Measurements from ENCODE around the gene EMC10. TPM values are rescaled to one million over a fixed set of nuclear protein-coding genes. Genes with fewer than 3 reads are reported as not detected.
"Not testable (repeated sequence)": the region's sequence is repeated elsewhere in the genome, so short reads cannot be mapped to it uniquely, and the experiment has no call there.

The EMC10 gene
- total RNA-seq, 1 experiment from 2014 or later: 36.8 TPM

GRCh38 chr19:50450369-50451222 is 25.7 kb upstream of the EMC10 start:
- DNase-seq (ENCODE audit: extremely low read depth, low read depth): no peak

GRCh38 chr19:50451223-50451534 is 25.1 kb upstream of the EMC10 start:
- DNase-seq (ENCODE audit: extremely low read depth, low read depth): no peak

DNA sequence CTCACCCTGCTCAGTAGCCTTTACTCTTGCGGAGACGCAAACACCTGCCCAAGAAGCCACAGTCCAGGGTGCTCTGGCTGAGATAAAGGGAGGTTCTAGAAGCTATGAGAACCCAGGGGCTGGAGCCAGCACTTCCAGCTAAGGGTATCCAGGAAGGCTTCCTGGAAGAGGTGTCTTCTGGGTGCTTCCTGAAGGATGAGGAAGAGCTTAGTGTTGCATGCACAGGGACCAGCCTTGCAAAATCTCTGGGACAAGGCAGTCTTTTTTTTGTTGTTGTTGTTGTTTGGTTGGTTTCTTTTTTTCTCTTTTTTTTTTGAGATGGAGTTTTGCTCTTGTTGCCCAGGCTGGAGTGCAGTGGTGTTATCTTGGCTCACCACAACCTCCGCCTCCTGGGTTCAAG is 23.1 kb upstream of the EMC10 start:
- no peak for DNase-seq (ENCODE audit: extremely low read depth, low read depth)

DNA sequence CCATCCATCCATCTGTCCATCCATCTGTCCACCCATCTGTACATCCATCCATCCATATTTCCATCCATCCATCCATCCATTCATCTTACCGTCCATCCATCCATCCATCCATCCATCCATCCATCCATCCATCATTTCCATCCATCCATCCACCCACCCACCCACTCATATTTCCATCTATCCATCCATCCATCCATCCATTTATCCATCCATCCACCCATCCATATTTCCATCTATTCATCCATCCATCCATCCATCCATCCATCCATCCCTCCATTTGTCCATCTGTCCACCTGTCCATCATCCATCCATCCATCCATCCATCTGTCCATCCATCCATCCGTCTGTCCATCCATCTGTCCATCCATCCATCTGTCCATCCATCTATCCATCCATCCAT is 20.3 kb upstream of the EMC10 start:
- no peak for DNase-seq (ENCODE audit: extremely low read depth, low read depth)

DNA sequence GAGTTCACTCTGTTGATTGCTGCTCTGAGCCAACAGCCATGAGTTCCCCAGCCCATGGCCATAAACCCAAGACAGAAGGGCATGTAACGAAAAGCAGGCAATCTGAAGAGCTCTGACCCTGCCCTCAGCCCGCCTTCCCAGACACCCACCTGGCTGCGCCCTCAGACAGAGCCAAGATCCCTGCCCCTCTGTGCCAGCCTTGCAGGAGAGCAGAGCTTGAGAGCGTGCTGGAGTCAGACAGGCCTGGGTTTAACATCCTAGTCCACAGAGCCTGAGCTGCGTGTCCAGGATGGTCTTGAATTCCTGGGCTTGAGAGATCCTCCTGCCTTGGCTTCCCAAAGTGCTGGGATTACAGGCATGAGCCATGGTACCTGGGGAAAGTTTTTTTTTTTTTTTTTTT is 19.0 kb upstream of the EMC10 start:
- DNase-seq (ENCODE audit: extremely low read depth, low read depth): no peak

DNA sequence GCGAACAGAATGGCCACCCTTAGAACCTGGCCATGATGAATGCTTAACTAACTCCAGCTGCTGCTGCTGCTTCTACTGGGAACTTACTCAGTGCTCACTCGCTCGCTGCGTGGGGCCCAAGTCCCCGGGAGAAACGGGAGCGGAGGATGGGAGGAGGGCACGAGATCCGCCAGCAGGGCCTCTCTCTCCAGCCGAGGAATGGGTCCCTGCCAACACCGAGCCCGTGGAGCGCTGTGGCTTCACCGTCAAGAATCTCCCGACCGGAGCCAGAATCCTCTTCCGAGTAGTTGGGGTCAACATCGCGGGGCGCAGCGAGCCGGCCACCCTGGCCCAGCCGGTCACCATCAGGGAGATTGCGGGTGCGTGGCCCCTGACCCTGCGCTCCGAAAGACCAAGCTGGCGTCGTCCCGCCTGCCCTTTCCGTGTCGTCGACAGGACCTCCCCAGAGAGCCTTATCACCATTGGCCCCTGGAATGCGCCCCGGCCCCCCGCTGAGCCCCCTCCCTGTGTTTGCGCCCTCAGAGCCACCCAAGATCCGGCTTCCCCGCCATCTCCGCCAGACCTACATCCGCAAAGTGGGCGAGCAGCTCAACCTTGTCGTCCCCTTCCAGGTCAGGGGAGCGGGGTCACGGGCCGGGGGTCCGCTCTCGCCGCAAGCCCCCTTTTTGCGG is 17.8 kb upstream of the EMC10 start:
- no peak for DNase-seq (ENCODE audit: extremely low read depth, low read depth)

- no peak for DNase-seq (ENCODE audit: extremely low read depth, low read depth)
These were observed 17.2 kb upstream of the EMC10 start for GRCh38 chr19:50459067-50459456.

GRCh38 chr19:50459638-50460037 is 16.7 kb upstream of the EMC10 start:
- DNase-seq (ENCODE audit: extremely low read depth, low read depth): no peak

- DNase-seq (ENCODE audit: extremely low read depth, low read depth): no peak
These were observed 16.0 kb upstream of the EMC10 start for GRCh38 chr19:50460161-50460765.

DNA sequence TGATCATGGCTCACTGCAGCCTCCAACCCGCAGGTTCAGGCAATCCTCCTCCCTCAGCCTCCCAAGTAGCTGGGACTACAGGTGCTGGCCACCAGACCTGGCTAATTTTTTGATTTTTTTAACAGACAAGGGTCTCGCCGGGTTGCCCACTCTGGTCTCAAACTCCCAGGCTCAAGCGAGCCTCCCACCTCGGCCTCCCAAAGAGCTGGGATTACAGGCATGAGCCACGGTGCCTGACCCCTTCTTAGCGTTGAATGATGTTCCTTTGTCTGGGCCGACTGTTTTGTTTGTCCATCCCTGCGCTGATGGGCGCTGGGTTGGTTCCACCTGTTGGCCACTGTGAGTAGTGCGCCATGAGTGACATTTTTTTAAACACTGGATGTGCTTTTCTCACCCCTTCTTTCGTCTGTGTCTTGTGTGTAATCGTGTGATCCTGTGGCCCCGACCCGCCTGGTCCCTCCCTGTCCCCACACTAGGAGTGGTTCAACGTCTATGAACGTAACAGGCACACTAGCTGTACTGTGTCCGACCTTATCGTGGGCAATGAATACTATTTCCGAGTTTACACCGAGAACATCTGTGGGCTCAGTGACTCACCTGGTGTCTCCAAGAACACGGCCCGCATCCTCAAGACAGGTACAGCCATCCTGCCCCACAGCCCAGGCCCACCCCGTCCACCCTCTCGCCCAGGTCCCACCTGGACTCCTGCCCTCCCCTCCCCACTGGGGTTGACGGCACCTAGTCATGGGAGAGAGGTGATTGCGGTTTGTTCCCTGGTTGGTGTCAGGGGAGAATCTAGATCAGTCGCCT is 15.0 kb upstream of the EMC10 start:
- DNase-seq (ENCODE audit: extremely low read depth, low read depth): peak; percentile 54

GRCh38 chr19:50462970-50463369 is 13.3 kb upstream of the EMC10 start:
- no peak for DNase-seq (ENCODE audit: extremely low read depth, low read depth)

- no peak for DNase-seq (ENCODE audit: extremely low read depth, low read depth)
These were observed 12.0 kb upstream of the EMC10 start for GRCh38 chr19:50464348-50464747.

- no peak for DNase-seq (ENCODE audit: extremely low read depth, low read depth)
These were observed 11.3 kb upstream of the EMC10 start for GRCh38 chr19:50465000-50465399.

GRCh38 chr19:50465986-50466705 is 10.2 kb upstream of the EMC10 start:
- no peak for DNase-seq (ENCODE audit: extremely low read depth, low read depth)

GRCh38 chr19:50466706-50467039 is 9.6 kb upstream of the EMC10 start:
- DNase-seq (ENCODE audit: extremely low read depth, low read depth): no peak

DNA sequence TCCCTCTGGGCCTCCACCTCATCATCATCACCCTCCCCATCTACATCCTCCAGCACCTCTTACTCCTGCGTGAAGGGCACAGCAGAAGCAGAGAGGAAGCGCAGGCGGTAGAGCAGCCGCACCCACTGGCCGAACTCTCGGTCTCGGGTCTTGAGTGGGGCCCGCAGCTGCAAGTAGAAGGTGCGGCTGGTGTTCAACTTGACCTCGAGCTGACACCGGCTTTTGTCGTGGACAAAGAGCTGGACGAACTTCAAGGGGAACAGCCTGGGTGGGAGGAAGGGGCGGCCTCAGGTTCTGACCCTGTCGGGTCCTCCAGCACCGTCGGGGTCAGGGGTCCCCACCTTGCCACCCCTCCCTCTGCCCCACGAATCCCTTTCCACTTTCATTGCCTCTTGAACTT is 8.7 kb upstream of the EMC10 start:
- DNase-seq (ENCODE audit: extremely low read depth, low read depth): no peak

- no peak for DNase-seq (ENCODE audit: extremely low read depth, low read depth)
These were observed 7.5 kb upstream of the EMC10 start for GRCh38 chr19:50468818-50469217.

- not testable (repeated sequence) for DNase-seq (ENCODE audit: extremely low read depth, low read depth)
These were observed 3.0 kb upstream of the EMC10 start for GRCh38 chr19:50473336-50473735.

- no peak for DNase-seq (ENCODE audit: extremely low read depth, low read depth)
These were observed 1.2 kb upstream of the EMC10 start for GRCh38 chr19:50475101-50475568.

- no peak for DNase-seq (ENCODE audit: extremely low read depth, low read depth)
These were observed 527 bp upstream of the EMC10 start for GRCh38 chr19:50475736-50476223.
